WTC11 (cell line): ENCODE results near the gene AGO4. TPM values are rescaled to one million over a fixed set of nuclear protein-coding genes. Genes with fewer than 3 reads are reported as not detected.

Experiments
- ATAC-seq: fragments of 200-7000 bp; cut with Tn5 transposase; 2 replicates; pipeline ENCODE4 v1.10.0; 2021; ENCODE audit warnings: mild to moderate bottlenecking, moderate library complexity
- CTCF ChIA-PET: fragments of 300-600 bp; sonication (Branson Sonifier 250); formaldehyde crosslinking; loops from one replicate; lab custom pipeline; 2021; ENCODE audit warnings: antibody characterized with exemption; lab: Charles Lee
- POLR2A ChIA-PET: fragments of 350-600 bp; sonication (Branson Sonifier 250); formaldehyde crosslinking; loops from one replicate; lab custom pipeline; 2021; ENCODE audit warnings: antibody characterized with exemption; lab: Charles Lee
- DNase-seq: peaks from one replicate; pipeline ENCODE4 v3.0.0; 2021; ENCODE audit warnings: low spot score
- H3K27ac Mint-ChIP-seq: 2 replicates; pipeline ENCODE4 v1.8.0; 2021; ENCODE audit warnings: mixed read lengths
- H3K27me3 Mint-ChIP-seq: 2 replicates; pipeline ENCODE4 v1.8.0; 2021; ENCODE audit warnings: low read depth, mild to moderate bottlenecking, moderate library complexity, mixed read lengths
- H3K36me3 Mint-ChIP-seq: 2 replicates; pipeline ENCODE4 v1.8.0; 2021; ENCODE audit warnings: mixed read lengths
- H3K4me1 Mint-ChIP-seq: 2 replicates; pipeline ENCODE4 v1.8.0; 2022; ENCODE audit warnings: mixed read lengths
- H3K4me3 Mint-ChIP-seq: 2 replicates; pipeline ENCODE4 v1.8.0; 2021; ENCODE audit warnings: mild to moderate bottlenecking, moderate library complexity, mixed read lengths
- H3K9me3 Mint-ChIP-seq: 2 replicates; pipeline ENCODE4 v1.8.0; 2021; ENCODE audit warnings: mixed read lengths
- CREB1 ChIP-seq: sonication (generic); formaldehyde crosslinking; IDR thresholded peaks from 2 replicates; pipeline ENCODE4 v1.8.0; 2023; ENCODE audit warnings: mild to moderate bottlenecking, missing genetic modification reagents
- ELF4 ChIP-seq: sonication (generic); formaldehyde crosslinking; IDR thresholded peaks from 2 replicates; pipeline ENCODE4 v1.8.1; 2022; ENCODE audit warnings: low read depth, mild to moderate bottlenecking, moderate library complexity, missing genetic modification reagents
- HMGA2 ChIP-seq: fragments of 250-450 bp; sonication (Bioruptor Pico); IDR thresholded peaks from 2 replicates; pipeline ENCODE4 v1.4.0; 2021; ENCODE audit warnings: mild to moderate bottlenecking, moderate library complexity
- JAZF1 ChIP-seq: fragments of 250-450 bp; sonication (Bioruptor Pico); IDR thresholded peaks from 2 replicates; pipeline ENCODE4 v1.9.0; 2021; ENCODE audit warnings: moderate library complexity, mild to moderate bottlenecking, inconsistent platforms
- MYBL2 ChIP-seq: sonication (generic); formaldehyde crosslinking; IDR thresholded peaks from 2 replicates; pipeline ENCODE4 v1.8.1; 2023; ENCODE audit warnings: mild to moderate bottlenecking, moderate library complexity, missing genetic modification reagents
- NFE2L1 ChIP-seq: sonication (generic); formaldehyde crosslinking; IDR thresholded peaks from 2 replicates; pipeline ENCODE4 v1.8.1; 2023; ENCODE audit warnings: missing genetic modification reagents
- NR3C1 ChIP-seq: sonication (generic); formaldehyde crosslinking; conservative IDR thresholded peaks from 2 replicates; pipeline ENCODE4 v1.8.1; 2023; ENCODE audit warnings: low read depth, mild to moderate bottlenecking, missing genetic modification reagents
- OVOL2 ChIP-seq: fragments of 250-450 bp; sonication (Bioruptor Pico); IDR thresholded peaks from 2 replicates; pipeline ENCODE4 v1.9.0; 2021; ENCODE audit warnings: mild to moderate bottlenecking, borderline replicate concordance
- ZNF219 ChIP-seq: sonication (generic); formaldehyde crosslinking; IDR thresholded peaks from 2 replicates; pipeline ENCODE4 v1.8.0; 2023; ENCODE audit warnings: missing genetic modification reagents, mild to moderate bottlenecking, borderline replicate concordance
- total RNA-seq: library from RNA; stranded (reverse); gene quantifications from 3 replicates; pipeline ENCODE4 v1.2.3, GENCODE V29; 2021
- TF ChIP-seq, protein P1 (sequence below): sonication (generic); formaldehyde crosslinking; IDR thresholded peaks from 2 replicates; pipeline ENCODE4 v1.8.1; 2022; ENCODE audit warnings: low read depth, missing genetic modification reagents, borderline replicate concordance
- TF ChIP-seq, protein P2 (sequence below): fragments of 250-450 bp; sonication (Bioruptor Pico); conservative IDR thresholded peaks from 2 replicates; pipeline ENCODE4 v1.9.0; 2021; ENCODE audit warnings: mild to moderate bottlenecking
- TF ChIP-seq, protein P3 (sequence below): sonication (generic); formaldehyde crosslinking; IDR thresholded peaks from 2 replicates; pipeline ENCODE4 v1.8.1; 2023; ENCODE audit warnings: mild to moderate bottlenecking, moderate library complexity, missing genetic modification reagents
- TF ChIP-seq, protein P4 (sequence below): sonication (generic); formaldehyde crosslinking; IDR thresholded peaks from 2 replicates; pipeline ENCODE4 v1.8.1; 2022; ENCODE audit warnings: missing genetic modification reagents, borderline replicate concordance
- TF ChIP-seq, protein P5 (sequence below): sonication (generic); formaldehyde crosslinking; IDR thresholded peaks from 2 replicates; pipeline ENCODE4 v1.8.0; 2022; ENCODE audit warnings: mild to moderate bottlenecking, missing genetic modification reagents
- TF ChIP-seq, protein P6 (sequence below): sonication (generic); formaldehyde crosslinking; IDR thresholded peaks from 2 replicates; pipeline ENCODE4 v1.8.1; 2023; ENCODE audit warnings: mild to moderate bottlenecking, missing genetic modification reagents, moderate library complexity
- TF ChIP-seq, protein P7 (sequence below): fragments of 250-450 bp; sonication (Bioruptor Pico); IDR thresholded peaks from 2 replicates; pipeline ENCODE4 v1.9.0; 2021; ENCODE audit warnings: mild to moderate bottlenecking

The AGO4 gene
- total RNA-seq, 1 experiment from 2014 or later: 8.7 TPM

DNA sequence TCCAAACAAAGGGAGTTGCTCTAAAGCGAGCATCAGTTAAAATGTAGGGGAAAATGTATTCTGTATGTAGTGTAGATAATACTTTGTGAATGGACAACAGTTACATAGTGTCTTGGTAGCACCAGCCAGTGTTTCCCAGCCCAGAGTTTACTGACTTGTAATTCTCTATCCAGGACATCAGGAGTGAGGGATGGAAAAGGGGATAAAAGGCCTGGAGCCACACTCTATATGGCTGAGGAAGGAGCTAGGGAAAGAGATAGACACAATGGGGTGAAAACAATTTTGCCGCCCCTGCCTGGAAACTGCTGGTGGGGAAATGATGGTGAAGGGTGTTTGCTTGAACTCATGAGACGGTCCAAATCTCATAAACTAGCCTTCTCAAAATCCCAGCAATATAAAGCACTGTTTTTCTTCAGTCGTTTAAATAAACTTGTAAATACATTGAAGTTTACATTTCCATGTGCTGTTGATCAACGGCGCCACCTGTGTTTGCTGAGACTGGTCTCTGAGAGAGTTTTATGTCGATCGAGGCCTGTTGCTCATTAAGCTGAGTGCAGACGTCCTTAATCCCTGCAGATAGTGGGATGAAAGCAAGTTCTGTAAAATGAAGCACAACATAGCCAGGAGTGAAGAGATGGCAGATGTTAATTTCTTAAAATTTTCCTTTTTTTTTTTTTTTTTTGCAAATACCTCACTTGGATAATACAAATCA is 47.3 kb downstream of the AGO4 start:
- Mint-ChIP-seq H3K4me1 (peaks cover 23% of the 10 kb centered on the region), H3K27ac (peak overlapping the region; percentile 89), H3K36me3 (peaks cover 13% of the 10 kb centered on the region), H3K27me3 (no peaks in the 10 kb centered on the region), H3K4me3 (no peak overlapping the region), H3K9me3 (no peaks in the 10 kb centered on the region)
- peak; percentile 61 for ATAC-seq
- ChIA-PET CTCF (interaction anchor here (0.5 to 2.0 kb wide), 10 partner anchors 11 to 404 kb away, joined by 3 to 16 read pairs (median 4); partner anchors contain the start of genes AGO1 and CLSPN), POLR2A (no interaction called here)
- peak; percentile 30 for DNase-seq
- TF ChIP-seq MYBL2 (CRISPR knock-in tag): no peak
- no peak for TF ChIP-seq ZNF219 (CRISPR knock-in tag)
- TF ChIP-seq ELF4: no peak
- TF ChIP-seq, protein P1, sequence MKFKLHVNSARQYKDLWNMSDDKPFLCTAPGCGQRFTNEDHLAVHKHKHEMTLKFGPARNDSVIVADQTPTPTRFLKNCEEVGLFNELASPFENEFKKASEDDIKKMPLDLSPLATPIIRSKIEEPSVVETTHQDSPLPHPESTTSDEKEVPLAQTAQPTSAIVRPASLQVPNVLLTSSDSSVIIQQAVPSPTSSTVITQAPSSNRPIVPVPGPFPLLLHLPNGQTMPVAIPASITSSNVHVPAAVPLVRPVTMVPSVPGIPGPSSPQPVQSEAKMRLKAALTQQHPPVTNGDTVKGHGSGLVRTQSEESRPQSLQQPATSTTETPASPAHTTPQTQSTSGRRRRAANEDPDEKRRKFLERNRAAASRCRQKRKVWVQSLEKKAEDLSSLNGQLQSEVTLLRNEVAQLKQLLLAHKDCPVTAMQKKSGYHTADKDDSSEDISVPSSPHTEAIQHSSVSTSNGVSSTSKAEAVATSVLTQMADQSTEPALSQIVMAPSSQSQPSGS: no peak
- TF ChIP-seq CREB1 (CRISPR knock-in tag): no peak
- TF ChIP-seq, protein P2, sequence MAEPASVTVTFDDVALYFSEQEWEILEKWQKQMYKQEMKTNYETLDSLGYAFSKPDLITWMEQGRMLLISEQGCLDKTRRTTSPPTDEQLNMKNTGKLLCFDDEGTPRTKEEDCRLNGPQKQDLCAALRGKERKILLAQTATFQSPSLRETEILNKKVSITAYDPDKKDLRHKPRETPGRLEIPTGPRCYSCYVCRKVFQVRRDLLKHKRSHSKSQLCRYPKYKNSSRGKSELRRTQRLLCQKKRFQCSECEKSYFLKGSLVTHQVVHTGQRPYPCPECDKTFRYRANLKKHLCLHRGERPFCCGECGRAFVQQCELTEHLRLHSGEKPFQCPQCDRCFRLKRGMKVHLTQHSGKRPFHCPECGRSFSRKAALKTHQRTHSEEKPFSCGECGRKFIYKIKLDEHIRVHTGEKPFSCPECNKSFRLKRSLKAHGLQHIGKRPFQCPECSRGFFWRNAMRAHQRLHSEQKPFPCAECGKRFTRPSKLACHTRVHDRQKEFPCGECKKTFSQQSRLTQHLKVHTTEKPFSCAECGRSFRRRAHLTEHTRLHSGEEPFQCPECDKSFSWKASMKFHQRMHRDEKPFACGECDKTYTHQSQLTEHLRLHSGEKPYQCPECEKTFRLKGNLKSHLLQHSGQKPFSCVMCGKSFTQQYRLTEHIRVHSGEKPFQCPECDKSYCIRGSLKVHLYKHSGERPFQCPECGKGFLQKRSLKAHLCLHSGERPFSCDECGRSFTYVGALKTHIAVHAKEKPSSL (CRISPR knock-in tag): no peak
- TF ChIP-seq OVOL2 (CRISPR knock-in tag): no peak
- TF ChIP-seq, protein P3, sequence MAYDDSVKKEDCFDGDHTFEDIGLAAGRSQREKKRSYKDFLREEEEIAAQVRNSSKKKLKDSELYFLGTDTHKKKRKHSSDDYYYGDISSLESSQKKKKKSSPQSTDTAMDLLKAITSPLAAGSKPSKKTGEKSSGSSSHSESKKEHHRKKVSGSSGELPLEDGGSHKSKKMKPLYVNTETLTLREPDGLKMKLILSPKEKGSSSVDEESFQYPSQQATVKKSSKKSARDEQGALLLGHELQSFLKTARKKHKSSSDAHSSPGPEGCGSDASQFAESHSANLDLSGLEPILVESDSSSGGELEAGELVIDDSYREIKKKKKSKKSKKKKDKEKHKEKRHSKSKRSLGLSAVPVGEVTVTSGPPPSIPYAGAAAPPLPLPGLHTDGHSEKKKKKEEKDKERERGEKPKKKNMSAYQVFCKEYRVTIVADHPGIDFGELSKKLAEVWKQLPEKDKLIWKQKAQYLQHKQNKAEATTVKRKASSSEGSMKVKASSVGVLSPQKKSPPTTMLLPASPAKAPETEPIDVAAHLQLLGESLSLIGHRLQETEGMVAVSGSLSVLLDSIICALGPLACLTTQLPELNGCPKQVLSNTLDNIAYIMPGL (CRISPR knock-in tag): no peak
- TF ChIP-seq HMGA2: no peak
- TF ChIP-seq, protein P4, sequence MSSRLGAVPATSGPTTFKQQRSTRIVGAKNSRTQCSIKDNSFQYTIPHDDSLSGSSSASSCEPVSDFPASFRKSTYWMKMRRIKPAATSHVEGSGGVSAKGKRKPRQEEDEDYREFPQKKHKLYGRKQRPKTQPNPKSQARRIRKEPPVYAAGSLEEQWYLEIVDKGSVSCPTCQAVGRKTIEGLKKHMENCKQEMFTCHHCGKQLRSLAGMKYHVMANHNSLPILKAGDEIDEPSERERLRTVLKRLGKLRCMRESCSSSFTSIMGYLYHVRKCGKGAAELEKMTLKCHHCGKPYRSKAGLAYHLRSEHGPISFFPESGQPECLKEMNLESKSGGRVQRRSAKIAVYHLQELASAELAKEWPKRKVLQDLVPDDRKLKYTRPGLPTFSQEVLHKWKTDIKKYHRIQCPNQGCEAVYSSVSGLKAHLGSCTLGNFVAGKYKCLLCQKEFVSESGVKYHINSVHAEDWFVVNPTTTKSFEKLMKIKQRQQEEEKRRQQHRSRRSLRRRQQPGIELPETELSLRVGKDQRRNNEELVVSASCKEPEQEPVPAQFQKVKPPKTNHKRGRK (CRISPR knock-in tag): no peak
- TF ChIP-seq JAZF1 (CRISPR knock-in tag): no peak
- no peak for TF ChIP-seq NFE2L1 (CRISPR knock-in tag)
- TF ChIP-seq, protein P5, sequence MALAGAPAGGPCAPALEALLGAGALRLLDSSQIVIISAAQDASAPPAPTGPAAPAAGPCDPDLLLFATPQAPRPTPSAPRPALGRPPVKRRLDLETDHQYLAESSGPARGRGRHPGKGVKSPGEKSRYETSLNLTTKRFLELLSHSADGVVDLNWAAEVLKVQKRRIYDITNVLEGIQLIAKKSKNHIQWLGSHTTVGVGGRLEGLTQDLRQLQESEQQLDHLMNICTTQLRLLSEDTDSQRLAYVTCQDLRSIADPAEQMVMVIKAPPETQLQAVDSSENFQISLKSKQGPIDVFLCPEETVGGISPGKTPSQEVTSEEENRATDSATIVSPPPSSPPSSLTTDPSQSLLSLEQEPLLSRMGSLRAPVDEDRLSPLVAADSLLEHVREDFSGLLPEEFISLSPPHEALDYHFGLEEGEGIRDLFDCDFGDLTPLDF (CRISPR knock-in tag): no peak
- no peak for TF ChIP-seq NR3C1
- TF ChIP-seq, protein P6, sequence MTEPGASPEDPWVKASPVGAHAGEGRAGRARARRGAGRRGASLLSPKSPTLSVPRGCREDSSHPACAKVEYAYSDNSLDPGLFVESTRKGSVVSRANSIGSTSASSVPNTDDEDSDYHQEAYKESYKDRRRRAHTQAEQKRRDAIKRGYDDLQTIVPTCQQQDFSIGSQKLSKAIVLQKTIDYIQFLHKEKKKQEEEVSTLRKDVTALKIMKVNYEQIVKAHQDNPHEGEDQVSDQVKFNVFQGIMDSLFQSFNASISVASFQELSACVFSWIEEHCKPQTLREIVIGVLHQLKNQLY (CRISPR knock-in tag): no peak
- TF ChIP-seq, protein P7, sequence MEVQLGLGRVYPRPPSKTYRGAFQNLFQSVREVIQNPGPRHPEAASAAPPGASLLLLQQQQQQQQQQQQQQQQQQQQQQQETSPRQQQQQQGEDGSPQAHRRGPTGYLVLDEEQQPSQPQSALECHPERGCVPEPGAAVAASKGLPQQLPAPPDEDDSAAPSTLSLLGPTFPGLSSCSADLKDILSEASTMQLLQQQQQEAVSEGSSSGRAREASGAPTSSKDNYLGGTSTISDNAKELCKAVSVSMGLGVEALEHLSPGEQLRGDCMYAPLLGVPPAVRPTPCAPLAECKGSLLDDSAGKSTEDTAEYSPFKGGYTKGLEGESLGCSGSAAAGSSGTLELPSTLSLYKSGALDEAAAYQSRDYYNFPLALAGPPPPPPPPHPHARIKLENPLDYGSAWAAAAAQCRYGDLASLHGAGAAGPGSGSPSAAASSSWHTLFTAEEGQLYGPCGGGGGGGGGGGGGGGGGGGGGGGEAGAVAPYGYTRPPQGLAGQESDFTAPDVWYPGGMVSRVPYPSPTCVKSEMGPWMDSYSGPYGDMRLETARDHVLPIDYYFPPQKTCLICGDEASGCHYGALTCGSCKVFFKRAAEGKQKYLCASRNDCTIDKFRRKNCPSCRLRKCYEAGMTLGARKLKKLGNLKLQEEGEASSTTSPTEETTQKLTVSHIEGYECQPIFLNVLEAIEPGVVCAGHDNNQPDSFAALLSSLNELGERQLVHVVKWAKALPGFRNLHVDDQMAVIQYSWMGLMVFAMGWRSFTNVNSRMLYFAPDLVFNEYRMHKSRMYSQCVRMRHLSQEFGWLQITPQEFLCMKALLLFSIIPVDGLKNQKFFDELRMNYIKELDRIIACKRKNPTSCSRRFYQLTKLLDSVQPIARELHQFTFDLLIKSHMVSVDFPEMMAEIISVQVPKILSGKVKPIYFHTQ (CRISPR knock-in tag): no peak
